Measurements from ENCODE around the gene SLC26A1. TPM values are rescaled to one million over a fixed set of nuclear protein-coding genes. Genes with fewer than 3 reads are reported as not detected.
A peak's percentile ranks its signal among the peaks of the same experiment; 100 is the strongest.

The SLC26A1 gene
- total RNA-seq, 4 donors from 2014 or later, result 0.30 TPM; not detected in 3

DNA sequence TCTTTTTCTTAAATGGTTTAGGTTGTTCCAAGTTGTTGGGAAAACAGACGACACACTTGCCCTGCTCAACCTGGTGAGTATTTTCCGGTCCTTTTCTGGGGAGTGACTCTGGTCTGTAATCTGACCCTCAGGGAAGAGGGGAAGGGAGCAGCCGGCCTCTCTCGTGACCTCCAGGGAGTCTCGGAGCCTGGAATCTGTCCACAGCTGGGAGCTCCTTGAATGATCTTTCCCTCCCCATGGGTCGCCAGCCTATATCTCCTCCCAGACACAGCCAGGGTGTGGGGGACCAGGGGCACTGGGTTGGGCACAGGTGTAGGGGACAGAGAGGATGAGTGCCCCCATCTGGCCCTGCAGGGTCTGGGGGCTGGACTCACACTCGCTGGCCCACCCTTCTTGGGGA is 42.0 kb downstream of the SLC26A1 start:
- WGBS, result 92% methylated on average over 6 of the region's 7 CpGs
- Histone ChIP-seq H3K36me3 (peaks cover 43% of the 10 kb centered on the region), H3K4me3 (no peak overlapping the region), H3K4me1 (no peaks in the 10 kb centered on the region), H3K27me3 (no peaks in the 10 kb centered on the region), H3K27ac (no peak overlapping the region), H3K9me3 (no peaks in the 10 kb centered on the region)
- no peak for TF ChIP-seq EP300 (IDR thresholded peaks at IDR 0.05)
- TF ChIP-seq POLR2AphosphoS5 (IDR thresholded peaks at IDR 0.05), result no peak
- TF ChIP-seq, protein P1, sequence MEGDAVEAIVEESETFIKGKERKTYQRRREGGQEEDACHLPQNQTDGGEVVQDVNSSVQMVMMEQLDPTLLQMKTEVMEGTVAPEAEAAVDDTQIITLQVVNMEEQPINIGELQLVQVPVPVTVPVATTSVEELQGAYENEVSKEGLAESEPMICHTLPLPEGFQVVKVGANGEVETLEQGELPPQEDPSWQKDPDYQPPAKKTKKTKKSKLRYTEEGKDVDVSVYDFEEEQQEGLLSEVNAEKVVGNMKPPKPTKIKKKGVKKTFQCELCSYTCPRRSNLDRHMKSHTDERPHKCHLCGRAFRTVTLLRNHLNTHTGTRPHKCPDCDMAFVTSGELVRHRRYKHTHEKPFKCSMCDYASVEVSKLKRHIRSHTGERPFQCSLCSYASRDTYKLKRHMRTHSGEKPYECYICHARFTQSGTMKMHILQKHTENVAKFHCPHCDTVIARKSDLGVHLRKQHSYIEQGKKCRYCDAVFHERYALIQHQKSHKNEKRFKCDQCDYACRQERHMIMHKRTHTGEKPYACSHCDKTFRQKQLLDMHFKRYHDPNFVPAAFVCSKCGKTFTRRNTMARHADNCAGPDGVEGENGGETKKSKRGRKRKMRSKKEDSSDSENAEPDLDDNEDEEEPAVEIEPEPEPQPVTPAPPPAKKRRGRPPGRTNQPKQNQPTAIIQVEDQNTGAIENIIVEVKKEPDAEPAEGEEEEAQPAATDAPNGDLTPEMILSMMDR (IDR thresholded peaks at IDR 0.05), result no peak
- no peak for TF ChIP-seq POLR2A (IDR thresholded peaks at IDR 0.05)
- DNase-seq (ENCODE audit: low spot score in 2 of 2), result no peak

DNA sequence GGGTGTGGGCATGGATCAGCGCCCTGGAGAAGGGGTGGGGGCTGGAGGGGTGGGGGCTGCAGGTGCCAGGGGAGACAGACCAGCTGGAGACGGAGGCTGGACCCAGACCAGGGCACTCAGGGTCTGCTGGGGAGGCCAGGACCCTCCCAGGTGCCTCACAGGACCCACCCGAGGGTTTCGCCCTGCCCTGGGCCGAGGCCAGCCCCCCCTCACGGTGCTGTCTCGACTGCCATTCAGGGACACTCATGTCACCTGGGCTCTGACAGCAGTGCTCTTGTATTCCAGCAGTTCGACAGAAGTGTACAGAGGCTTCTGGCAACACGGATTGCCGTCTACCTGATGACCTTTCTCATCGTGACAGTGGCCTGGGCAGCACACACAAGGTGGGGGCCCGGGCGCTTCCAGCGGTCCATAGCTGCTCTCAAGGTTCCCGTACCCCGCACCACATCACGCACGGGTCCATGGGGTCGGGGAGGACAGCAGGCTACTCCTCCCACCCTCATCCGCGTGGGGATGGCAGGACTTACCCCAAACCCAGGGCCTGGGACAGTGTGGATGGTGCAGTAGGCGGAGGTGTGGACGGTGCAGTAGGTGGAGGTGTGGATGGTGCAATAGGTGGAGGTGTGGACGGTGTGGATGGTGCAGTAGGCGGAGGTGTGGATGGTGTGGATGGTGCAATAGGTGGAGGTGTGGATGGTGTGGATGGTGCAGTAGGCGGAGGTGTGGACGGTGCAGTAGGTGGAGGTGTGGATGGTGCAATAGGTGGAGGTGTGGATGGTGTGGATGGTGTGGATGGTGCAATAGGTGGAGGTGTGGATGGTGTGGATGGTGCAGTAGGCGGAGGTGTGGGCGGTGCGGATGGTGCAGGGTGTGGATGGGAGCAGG is 42.8 kb downstream of the SLC26A1 start:
- Histone ChIP-seq H3K9me3 (no peaks in the 10 kb centered on the region), H3K36me3 (peaks cover 37% of the 10 kb centered on the region), H3K4me3 (no peak overlapping the region), H3K4me1 (no peaks in the 10 kb centered on the region), H3K27me3 (no peaks in the 10 kb centered on the region), H3K27ac (no peak overlapping the region)
- WGBS, result 82% methylated on average over 20 of the region's 30 CpGs
- no peak for DNase-seq (ENCODE audit: low spot score in 2 of 2)
- TF ChIP-seq, protein P1 (IDR thresholded peaks at IDR 0.05), result no peak
- TF ChIP-seq POLR2A (IDR thresholded peaks at IDR 0.05) (no peak), EP300 (IDR thresholded peaks at IDR 0.05) (no peak), POLR2AphosphoS5 (IDR thresholded peaks at IDR 0.05) (no peak)

DNA sequence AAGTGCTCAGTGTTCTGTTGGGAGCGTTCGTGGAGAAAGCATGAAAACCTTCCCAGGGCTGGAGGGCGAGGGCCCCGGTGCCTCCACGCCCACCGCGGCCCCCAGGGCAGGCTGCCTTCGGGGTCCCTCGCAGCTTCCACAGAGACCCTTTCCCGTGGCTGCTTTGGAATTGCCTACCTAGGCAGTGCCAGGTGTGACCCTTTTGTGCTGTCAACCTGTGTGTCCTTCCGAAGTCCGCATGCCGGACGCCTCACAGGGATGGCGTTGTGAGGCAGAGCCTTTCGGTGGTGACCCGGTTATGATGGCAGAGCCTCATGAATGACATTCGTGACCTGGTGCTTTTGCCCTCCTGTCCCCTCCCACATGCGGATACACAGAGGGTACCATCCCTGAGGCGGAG is 43.5 kb downstream of the SLC26A1 start:
- no peaks in the 10 kb centered on the region for H3K27me3 ChIP-seq
- H3K27ac ChIP-seq, result no peak overlapping the region
- no peak for DNase-seq (ENCODE audit: low spot score in 2 of 2)
- peaks cover 29% of the 10 kb centered on the region for H3K36me3 ChIP-seq
- no peaks in the 10 kb centered on the region for H3K4me1 ChIP-seq
- 82% methylated on average over 17 of the region's 20 CpGs for WGBS
- no peak overlapping the region for H3K4me3 ChIP-seq
- TF ChIP-seq EP300 (IDR thresholded peaks at IDR 0.05) (no peak), POLR2A (IDR thresholded peaks at IDR 0.05) (no peak), POLR2AphosphoS5 (IDR thresholded peaks at IDR 0.05) (no peak)
- TF ChIP-seq, protein P1 (IDR thresholded peaks at IDR 0.05), result no peak
- H3K9me3 ChIP-seq, result no peaks in the 10 kb centered on the region

DNA sequence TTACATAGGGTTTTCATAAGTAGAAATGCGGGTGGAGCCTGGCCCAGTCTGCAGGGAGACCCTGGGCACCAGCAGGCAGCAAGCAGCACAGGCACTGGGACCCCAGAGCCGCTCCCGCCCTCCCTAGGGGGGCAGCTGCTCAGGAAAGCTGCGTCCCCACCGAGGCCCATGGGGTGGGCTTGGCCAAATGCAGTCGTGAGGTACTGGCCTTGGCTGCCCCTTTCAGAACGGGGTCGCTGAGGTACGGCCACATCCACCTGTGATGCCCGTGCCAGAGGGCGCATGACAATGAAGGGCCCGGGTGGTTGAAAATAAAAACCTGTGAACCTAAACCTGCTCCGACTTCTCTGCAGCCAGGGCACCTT is 44.3 kb downstream of the SLC26A1 start:
- 92% methylated on average over 8 of the region's 13 CpGs for WGBS
- no peak for DNase-seq (ENCODE audit: low spot score in 2 of 2)
- Histone ChIP-seq H3K27ac (no peak overlapping the region), H3K4me3 (no peak overlapping the region), H3K4me1 (no peaks in the 10 kb centered on the region), H3K27me3 (no peaks in the 10 kb centered on the region), H3K9me3 (no peaks in the 10 kb centered on the region), H3K36me3 (peaks cover 22% of the 10 kb centered on the region)
- TF ChIP-seq, protein P1 (IDR thresholded peaks at IDR 0.05), result no peak
- TF ChIP-seq POLR2AphosphoS5 (IDR thresholded peaks at IDR 0.05) (no peak), EP300 (IDR thresholded peaks at IDR 0.05) (no peak), POLR2A (IDR thresholded peaks at IDR 0.05) (no peak)

DNA sequence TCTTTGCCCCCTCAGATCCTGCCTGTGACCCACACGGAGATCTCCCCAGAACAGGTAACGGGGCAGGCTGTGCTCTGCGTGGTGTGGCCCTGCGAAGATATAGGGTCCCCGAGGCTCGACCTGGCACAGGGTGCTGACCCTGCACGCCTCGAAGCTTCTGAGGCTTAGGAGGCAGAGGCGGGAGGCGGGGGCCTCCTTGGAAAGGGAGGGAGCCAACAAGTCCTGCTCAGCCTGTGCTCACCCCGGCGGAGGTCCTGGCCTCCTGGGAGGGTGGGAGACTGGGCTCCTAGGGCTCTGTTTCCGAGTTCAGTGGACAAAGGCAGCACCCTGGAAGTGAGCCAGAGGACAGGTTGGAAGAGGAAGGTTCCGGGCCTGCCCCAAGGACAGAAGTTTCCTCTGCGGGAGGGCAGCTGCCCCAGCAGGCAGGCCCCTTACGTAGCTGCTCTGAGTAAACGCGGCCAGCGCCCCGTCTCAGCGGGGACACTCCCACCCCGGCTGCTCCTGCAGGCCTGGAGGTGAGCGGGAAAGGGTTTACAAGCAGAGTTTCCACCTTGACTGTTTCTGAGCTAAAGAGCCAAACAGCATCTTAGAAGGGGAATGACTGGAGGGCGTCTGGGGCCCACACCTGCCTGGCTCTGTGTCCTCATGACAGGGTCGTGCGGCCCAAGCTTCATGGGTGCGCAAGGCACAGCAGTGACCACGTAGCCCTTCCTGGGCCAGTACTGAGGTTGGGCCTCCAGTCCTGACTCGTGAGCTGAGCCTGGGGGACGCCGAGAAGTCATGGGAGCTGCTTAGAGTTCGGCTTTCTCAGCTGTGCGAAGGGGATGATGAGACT is 44.9 kb downstream of the SLC26A1 start:
- no peak overlapping the region for H3K27ac ChIP-seq
- H3K4me1 ChIP-seq, result no peaks in the 10 kb centered on the region
- no peaks in the 10 kb centered on the region for H3K9me3 ChIP-seq
- TF ChIP-seq, protein P1 (IDR thresholded peaks at IDR 0.05), result no peak
- no peak for TF ChIP-seq EP300 (IDR thresholded peaks at IDR 0.05)
- no peak for TF ChIP-seq POLR2AphosphoS5 (IDR thresholded peaks at IDR 0.05)
- TF ChIP-seq POLR2A (IDR thresholded peaks at IDR 0.05), result no peak
- WGBS, result 94% methylated on average over 12 of the region's 33 CpGs
- no peaks in the 10 kb centered on the region for H3K27me3 ChIP-seq
- DNase-seq (ENCODE audit: low spot score in 2 of 2), result peak; percentile 59 to 71
- no peak overlapping the region for H3K4me3 ChIP-seq
- H3K36me3 ChIP-seq, result peaks cover 20% of the 10 kb centered on the region

Data from suprapubic skin (tissue), 4 donors.